OCI-LY1 (cell line): ENCODE data around the gene STBD1.

ENCODE experiments used
- CTCF ChIP-seq: fragments of 200-600 bp; sonication (generic), shearing (Covaris generic); IDR thresholded peaks from 2 replicates; pipeline ENCODE4 v1.5.1; 2017; ENCODE audit warnings: mild to moderate bottlenecking, antibody characterized with exemption, low read length, moderate library complexity, mixed read lengths
- EZH2 ChIP-seq: fragments of 200-600 bp; sonication (generic), shearing (Covaris generic); IDR thresholded peaks from 2 replicates; pipeline ENCODE4 v1.8.0; 2017; ENCODE audit warnings: borderline replicate concordance, mixed run types, mild to moderate bottlenecking, antibody characterized with exemption, low read length, moderate library complexity, mixed read lengths

- TF ChIP-seq CTCF = no peak
- TF ChIP-seq EZH2 = no peak
Measured at GRCh38 chr4:76305971-76306881, at the start of gene STBD1.
